Activated naive CD4-positive, alpha-beta T cell treated with anti-CD3 and anti-CD28 coated beads for 36 hours (primary cell): Measurements from ENCODE around the gene CLDN19. TPM values are rescaled to one million over a fixed set of nuclear protein-coding genes. Genes with fewer than 3 reads are reported as not detected.
"Not testable (repeated sequence)": the region's sequence is repeated elsewhere in the genome, so short reads cannot be mapped to it uniquely, and the experiment has no call there.

Source experiments
- CTCF ChIA-PET: fragments of 350-600 bp; sonication (Branson Sonifier 250); formaldehyde crosslinking; loops from one replicate; lab custom pipeline; 2021; ENCODE audit warnings: antibody characterized with exemption; lab: Charles Lee
- DNase-seq: peaks from one replicate; pipeline ENCODE4 v3.0.0-alpha.2; 2020
- H3K27ac Mint-ChIP-seq: one replicate; pipeline ENCODE4 v1.8.0; 2021; ENCODE audit warnings: mild to moderate bottlenecking, mixed read lengths
- H3K27me3 Mint-ChIP-seq: one replicate; pipeline ENCODE4 v1.8.0; 2021; ENCODE audit warnings: low read depth, mixed read lengths
- H3K36me3 Mint-ChIP-seq: one replicate; pipeline ENCODE4 v1.8.0; 2021; ENCODE audit warnings: low read depth, mixed read lengths
- H3K4me1 Mint-ChIP-seq: one replicate; pipeline ENCODE4 v1.8.0; 2021; ENCODE audit warnings: low read depth, mixed read lengths
- H3K4me3 Mint-ChIP-seq: one replicate; pipeline ENCODE4 v1.8.0; 2021; ENCODE audit warnings: mild to moderate bottlenecking, moderate library complexity, mixed read lengths
- H3K9me3 Mint-ChIP-seq: one replicate; pipeline ENCODE4 v1.8.0; 2021; ENCODE audit warnings: mixed read lengths
- intact Hi-C: fragments of 100-400 bp; cut with micrococcal nuclease; formaldehyde crosslinking; loops from one replicate; pipeline ENCODE4 v1.15.1; 2023
- total RNA-seq, 2 experiments: library from RNA; stranded (reverse); gene quantifications; one replicate each; pipeline ENCODE4 v1.2.3, GENCODE V29; 2021

The CLDN19 gene
- total RNA-seq, 2 experiments from 2014 or later: not detected

- H3K36me3 Mint-ChIP-seq: peaks cover 31% of the 10 kb centered on the region
Measured at GRCh38 chr1:42757892-42758275, 17.8 kb upstream of the CLDN19 start.

GRCh38 chr1:42756956-42757891 lies 17.2 kb upstream of the CLDN19 start:
- no peaks in the 10 kb centered on the region for H3K4me1 Mint-ChIP-seq
- intact Hi-C loops: no loop called here
- no peaks in the 10 kb centered on the region for H3K27me3 Mint-ChIP-seq
- H3K4me3 Mint-ChIP-seq: no peak overlapping the region
- H3K27ac Mint-ChIP-seq: no peak overlapping the region
- H3K36me3 Mint-ChIP-seq: peaks cover 34% of the 10 kb centered on the region
- CTCF ChIA-PET: interaction anchor here (1.5 to 3.0 kb wide), 2 partner anchors 10 to 11 kb away, joined by 3 to 15 read pairs; partner anchors contain the start of genes C1orf50 and P3H1
- DNase-seq: no peak
- H3K9me3 Mint-ChIP-seq: no peaks in the 10 kb centered on the region

More at GRCh38 chr1:42757892-42758275, 17.8 kb upstream of the CLDN19 start:
- CTCF ChIA-PET: interaction anchor here (1.5 to 3.0 kb wide), 2 partner anchors 10 kb away, joined by 3 to 15 read pairs; partner anchors contain the start of genes C1orf50 and P3H1
- Mint-ChIP-seq H3K4me1 (peaks cover 4% of the 10 kb centered on the region), H3K4me3 (no peak overlapping the region), H3K27me3 (no peaks in the 10 kb centered on the region), H3K9me3 (no peaks in the 10 kb centered on the region), H3K27ac (no peak overlapping the region)
- DNase-seq: no peak
- intact Hi-C loops: no loop called here

- Mint-ChIP-seq H3K27me3 (no peaks in the 10 kb centered on the region), H3K4me3 (no peak overlapping the region), H3K36me3 (peaks cover 50% of the 10 kb centered on the region), H3K27ac (no peak overlapping the region), H3K4me1 (no peaks in the 10 kb centered on the region), H3K9me3 (no peaks in the 10 kb centered on the region)
- no peak for DNase-seq
- intact Hi-C loops: no loop called here
- CTCF ChIA-PET: interaction anchor here (0.9 kb wide), 1 partner anchor 11 kb away, joined by 4 read pairs; no protein-coding TSS in a partner anchor
Measured at GRCh38 chr1:42753070-42753469, 13.0 kb upstream of the CLDN19 start.

GRCh38 chr1:42752284-42752683 lies 12.2 kb upstream of the CLDN19 start:
- Mint-ChIP-seq H3K4me1 (no peaks in the 10 kb centered on the region), H3K4me3 (no peak overlapping the region), H3K27ac (no peak overlapping the region), H3K9me3 (no peaks in the 10 kb centered on the region), H3K27me3 (no peaks in the 10 kb centered on the region), H3K36me3 (peaks cover 45% of the 10 kb centered on the region)
- DNase-seq: no peak
- CTCF ChIA-PET: interaction anchor here (0.6 to 0.9 kb wide), 2 partner anchors 12 to 19 kb away, joined by 4 to 5 read pairs; no protein-coding TSS in a partner anchor
- intact Hi-C loops: no loop called here

- CTCF ChIA-PET, H3K27ac Mint-ChIP-seq, DNase-seq, intact Hi-C loops, H3K4me1 Mint-ChIP-seq, H3K9me3 Mint-ChIP-seq, H3K27me3 Mint-ChIP-seq, H3K4me3 Mint-ChIP-seq: not testable (repeated sequence)
- H3K36me3 Mint-ChIP-seq: peaks cover 43% of the 10 kb centered on the region
Measured at GRCh38 chr1:42751511-42752070, 11.6 kb upstream of the CLDN19 start.

DNA sequence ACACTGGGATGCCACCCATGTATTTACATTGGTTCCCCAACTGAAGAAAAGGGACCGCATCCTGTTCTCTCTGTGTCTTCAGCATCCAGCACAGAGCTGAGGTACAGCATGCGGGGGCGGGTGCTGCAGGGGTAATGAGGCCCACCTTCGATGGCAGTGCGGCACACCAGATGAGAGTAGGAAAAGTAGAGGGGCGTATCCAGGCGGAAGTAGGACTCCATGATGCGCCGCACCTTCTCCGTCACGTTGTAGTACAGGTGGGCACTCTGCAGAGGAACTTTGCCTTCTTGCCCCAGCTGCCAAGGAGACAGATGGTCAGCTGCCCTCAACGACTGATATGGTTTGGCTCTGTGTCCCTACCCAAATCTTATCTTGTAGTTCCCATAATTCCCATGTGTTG lies 10.0 kb upstream of the CLDN19 start:
- no peak overlapping the region for H3K27ac Mint-ChIP-seq
- H3K4me1 Mint-ChIP-seq: no peaks in the 10 kb centered on the region
- intact Hi-C loops: no loop called here
- no peak for DNase-seq
- H3K27me3 Mint-ChIP-seq: no peaks in the 10 kb centered on the region
- H3K36me3 Mint-ChIP-seq: peaks cover 35% of the 10 kb centered on the region
- H3K4me3 Mint-ChIP-seq: no peak overlapping the region
- H3K9me3 Mint-ChIP-seq: no peaks in the 10 kb centered on the region
- CTCF ChIA-PET: interaction anchor here (0.6 to 0.9 kb wide), 2 partner anchors 165 to 324 kb away, joined by 3 to 4 read pairs; no protein-coding TSS in a partner anchor

DNA sequence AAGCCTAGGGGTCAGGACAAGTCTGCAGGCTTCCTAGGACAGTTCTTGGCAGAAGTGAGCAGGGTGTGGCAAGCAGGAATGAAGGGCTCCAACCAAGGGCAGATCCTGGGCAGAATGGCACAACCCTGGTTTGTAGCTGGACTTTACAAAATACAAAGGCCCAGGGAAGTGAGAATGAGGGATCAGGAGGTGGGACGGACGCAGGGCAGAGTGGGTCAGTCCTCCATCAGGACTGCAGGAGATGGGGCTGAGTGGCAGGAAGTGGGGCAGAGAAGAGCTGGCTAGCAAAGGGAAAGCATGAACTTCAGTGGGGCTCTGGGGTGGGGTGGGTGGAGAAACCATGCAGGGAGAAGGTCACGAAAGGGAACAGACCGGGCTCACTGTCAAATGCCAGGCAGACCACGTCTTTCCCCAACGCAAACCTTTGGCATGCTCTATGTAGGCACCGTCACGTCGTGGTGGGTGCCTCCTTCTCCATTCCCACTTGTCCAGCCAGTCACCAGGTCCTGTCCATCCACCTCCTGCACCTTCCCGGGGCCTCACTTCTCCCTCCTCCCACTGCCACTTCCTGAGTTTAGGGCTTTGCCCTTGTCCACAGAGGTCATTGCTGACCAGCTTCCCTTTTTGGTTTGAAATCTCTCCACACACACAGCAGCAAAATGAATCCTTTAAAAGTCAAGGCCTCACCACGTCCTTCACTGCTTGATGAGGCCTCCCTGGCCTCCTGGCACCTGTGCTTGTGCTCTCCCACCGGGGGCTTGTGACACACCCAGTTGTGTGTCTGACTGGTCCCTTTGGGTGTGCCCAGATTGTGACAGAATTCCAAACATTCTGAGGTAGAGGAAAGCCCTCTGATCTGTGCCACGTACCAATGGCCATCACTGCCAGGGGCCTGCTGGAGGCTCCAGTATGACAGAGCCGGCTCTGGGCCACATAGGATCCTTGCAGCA lies 8.7 kb upstream of the CLDN19 start:
- Mint-ChIP-seq H3K27ac (no peak overlapping the region), H3K9me3 (no peaks in the 10 kb centered on the region), H3K36me3 (peaks cover 26% of the 10 kb centered on the region), H3K4me3 (no peak overlapping the region), H3K27me3 (no peaks in the 10 kb centered on the region), H3K4me1 (no peaks in the 10 kb centered on the region)
- CTCF ChIA-PET: interaction anchor here (0.9 to 1.2 kb wide), 2 partner anchors 9 to 325 kb away, joined by 3 to 4 read pairs; no protein-coding TSS in a partner anchor
- no peak for DNase-seq
- intact Hi-C loops: no loop called here

DNA sequence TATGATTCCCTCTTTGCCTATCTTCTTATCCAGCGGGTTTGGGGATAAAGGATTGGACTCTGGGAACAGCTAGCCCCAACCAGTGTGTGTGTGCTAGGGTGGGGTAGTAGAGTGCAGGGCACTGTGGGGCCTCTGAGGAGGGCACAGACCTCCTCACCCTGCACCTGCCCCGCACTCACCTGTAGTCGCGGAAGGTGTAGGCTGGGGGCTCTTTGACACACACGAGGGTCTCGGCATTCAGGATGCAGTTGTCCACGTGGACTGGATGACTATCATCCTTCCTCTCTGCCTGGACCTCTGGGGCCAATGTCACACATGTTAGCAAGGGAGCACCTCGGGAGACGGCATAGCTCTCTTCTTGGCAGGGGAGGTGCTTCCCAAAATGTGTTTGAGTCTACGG lies 8.0 kb upstream of the CLDN19 start:
- no peak for DNase-seq
- CTCF ChIA-PET: interaction anchor here (1.2 to 2.1 kb wide), 3 partner anchors 9 to 170 kb away, joined by 3 to 9 read pairs (median 5); no protein-coding TSS in a partner anchor
- Mint-ChIP-seq H3K27me3 (no peaks in the 10 kb centered on the region), H3K9me3 (no peaks in the 10 kb centered on the region), H3K27ac (no peak overlapping the region), H3K4me1 (no peaks in the 10 kb centered on the region), H3K36me3 (peaks cover 24% of the 10 kb centered on the region), H3K4me3 (no peak overlapping the region)
- intact Hi-C loops: no loop called here

DNA sequence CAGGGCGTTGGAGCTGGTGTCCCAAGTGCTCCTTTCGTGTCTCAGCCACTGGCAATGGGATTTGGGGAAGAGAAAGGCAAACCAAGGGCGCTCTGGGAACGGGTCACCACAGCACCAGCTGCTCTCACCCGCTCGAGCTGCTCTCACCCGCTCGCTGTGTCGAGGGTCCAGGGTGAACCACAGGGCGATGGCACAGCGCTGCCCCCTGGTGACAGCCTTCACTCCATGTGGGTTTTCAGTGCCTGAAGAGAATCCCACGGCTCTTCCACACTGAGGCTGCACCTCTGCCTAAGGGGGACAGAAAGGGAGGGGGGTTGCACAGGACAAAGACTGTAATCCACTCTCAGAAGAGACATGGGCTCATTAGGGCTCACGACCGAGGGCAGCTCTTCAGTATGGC lies 7.1 kb upstream of the CLDN19 start:
- intact Hi-C loops: loop anchor here (1.0 kb wide), 1 partner anchor 169 kb away; no protein-coding TSS in a partner anchor
- no peaks in the 10 kb centered on the region for H3K9me3 Mint-ChIP-seq
- H3K4me1 Mint-ChIP-seq: no peaks in the 10 kb centered on the region
- no peaks in the 10 kb centered on the region for H3K27me3 Mint-ChIP-seq
- DNase-seq: peak; percentile 53
- no peak overlapping the region for H3K4me3 Mint-ChIP-seq
- H3K27ac Mint-ChIP-seq: no peak overlapping the region
- CTCF ChIA-PET: interaction anchor here (0.6 to 2.1 kb wide), 8 partner anchors 9 to 169 kb away, joined by 3 to 9 read pairs (median 4); no protein-coding TSS in a partner anchor
- peaks cover 16% of the 10 kb centered on the region for H3K36me3 Mint-ChIP-seq

- Mint-ChIP-seq H3K4me3 (no peak overlapping the region), H3K27me3 (no peaks in the 10 kb centered on the region), H3K4me1 (no peaks in the 10 kb centered on the region), H3K9me3 (no peaks in the 10 kb centered on the region), H3K27ac (no peak overlapping the region), H3K36me3 (peaks cover 10% of the 10 kb centered on the region)
- intact Hi-C loops: loop anchor here (1.0 kb wide), 1 partner anchor 168 kb away; no protein-coding TSS in a partner anchor
- CTCF ChIA-PET: interaction anchor here (0.6 to 2.1 kb wide), 7 partner anchors 8 to 168 kb away, joined by 3 to 9 read pairs (median 5); no protein-coding TSS in a partner anchor
- no peak for DNase-seq
Measured at GRCh38 chr1:42746436-42747105, 6.5 kb upstream of the CLDN19 start.

- intact Hi-C loops: no loop called here
- no peaks in the 10 kb centered on the region for H3K9me3 Mint-ChIP-seq
- no peak overlapping the region for H3K27ac Mint-ChIP-seq
- H3K4me1 Mint-ChIP-seq: no peaks in the 10 kb centered on the region
- CTCF ChIA-PET: interaction anchor here (0.6 to 2.1 kb wide), 6 partner anchors 8 to 602 kb away, joined by 3 to 9 read pairs (median 4); no protein-coding TSS in a partner anchor
- no peak overlapping the region for H3K4me3 Mint-ChIP-seq
- H3K36me3 Mint-ChIP-seq: peaks cover 9% of the 10 kb centered on the region
- no peak for DNase-seq
- no peaks in the 10 kb centered on the region for H3K27me3 Mint-ChIP-seq
Measured at GRCh38 chr1:42745851-42746250, 5.8 kb upstream of the CLDN19 start.
